AG08396 (cell line): ENCODE data around the gene HORMAD2.

Experiments
- DNase-seq: peaks from one replicate; pipeline ENCODE4 v3.0.0; 2012; ENCODE audit warnings: low spot score, mixed read lengths

The HORMAD2 gene

DNA sequence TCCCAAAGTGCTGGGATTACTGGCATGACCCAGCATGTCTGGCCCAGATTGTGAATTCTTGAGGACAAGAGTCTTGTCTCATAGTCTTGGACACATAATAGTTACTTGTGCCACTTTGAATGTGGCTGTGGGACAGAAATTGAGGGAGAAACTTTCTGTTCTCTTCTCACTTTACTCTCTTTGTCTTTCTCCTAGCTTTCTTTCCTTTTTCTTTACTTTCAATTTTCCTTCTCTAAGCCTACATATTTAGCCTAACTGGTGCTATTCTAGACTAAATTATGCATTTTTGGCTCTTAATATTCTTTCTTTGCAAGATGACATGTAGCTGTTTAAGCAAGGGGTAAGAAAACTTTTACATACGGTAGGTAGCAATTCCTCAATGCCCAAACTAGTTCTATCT is 33.2 kb downstream of the HORMAD2 start:
- no peak for DNase-seq

DNA sequence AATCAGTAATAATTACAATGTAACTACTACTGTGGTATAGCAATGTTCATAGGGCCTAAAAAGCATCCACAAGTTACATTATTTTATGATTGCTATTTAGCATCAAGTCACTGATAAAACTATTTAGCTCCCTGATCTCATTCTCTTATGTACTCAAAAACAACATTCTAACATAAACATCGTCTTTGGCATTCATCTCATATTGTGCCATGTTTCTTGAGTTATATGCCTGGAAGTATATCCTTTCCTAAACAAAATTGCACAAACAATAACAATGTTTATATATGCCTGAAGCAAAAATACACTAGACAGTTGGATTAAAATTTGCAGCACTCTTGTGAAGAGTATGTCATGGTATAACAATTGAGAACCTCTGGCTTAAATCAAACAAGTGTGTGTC is 34.1 kb downstream of the HORMAD2 start:
- DNase-seq = no peak

DNA sequence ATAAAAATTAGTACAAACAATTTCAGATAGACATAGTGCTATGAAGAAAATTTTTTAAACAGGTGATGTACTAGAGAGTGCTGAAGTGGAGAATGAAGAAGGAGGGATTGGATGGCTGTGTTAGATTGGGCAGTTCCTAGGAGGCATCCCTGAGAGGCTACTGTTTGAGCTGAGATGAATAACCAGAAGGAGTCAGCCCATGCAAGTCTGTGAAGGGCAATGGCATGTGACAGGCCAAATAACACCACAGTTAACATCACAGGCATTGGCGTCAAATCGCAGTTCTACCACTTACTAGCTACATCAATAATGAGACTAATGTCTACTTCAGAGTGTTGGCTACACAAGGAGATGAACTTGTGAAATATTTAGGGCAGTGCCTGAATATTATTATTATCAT is 35.4 kb downstream of the HORMAD2 start:
- DNase-seq = no peak

DNA sequence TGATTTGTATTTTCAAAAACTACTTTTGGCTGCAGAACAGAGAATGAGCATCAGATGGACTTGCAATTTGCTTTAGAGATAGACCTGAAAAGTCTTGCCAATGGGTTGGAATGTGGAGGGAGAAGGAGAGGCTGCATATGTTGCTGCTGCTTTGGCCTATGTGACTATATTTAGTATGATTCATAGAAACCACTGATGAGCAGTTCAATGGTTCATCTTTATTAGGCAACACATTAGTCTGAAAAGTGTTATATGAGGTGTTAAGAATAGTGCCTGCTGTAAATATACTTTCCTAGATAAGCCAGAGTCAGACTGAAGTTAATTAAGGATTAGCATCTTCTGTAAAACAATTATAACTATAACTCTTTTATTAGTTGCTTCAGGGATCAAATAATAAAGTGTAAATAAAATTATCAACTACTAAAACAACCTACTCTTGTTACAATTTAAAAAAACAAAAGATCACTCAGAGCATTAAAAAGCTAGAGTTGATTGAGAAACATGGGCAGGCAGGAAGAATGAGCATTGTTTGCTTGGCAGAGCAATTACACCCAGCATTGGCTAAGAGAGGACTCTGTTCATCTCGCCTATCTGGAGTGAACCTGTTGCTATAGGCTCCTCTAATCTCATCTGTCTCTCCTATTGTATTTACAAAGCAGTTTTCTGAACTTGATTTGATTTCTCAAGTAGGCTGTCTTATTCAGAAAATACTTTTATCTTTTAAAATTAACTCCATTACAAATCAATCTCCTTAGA is 36.3 kb downstream of the HORMAD2 start:
- no peak for DNase-seq

DNA sequence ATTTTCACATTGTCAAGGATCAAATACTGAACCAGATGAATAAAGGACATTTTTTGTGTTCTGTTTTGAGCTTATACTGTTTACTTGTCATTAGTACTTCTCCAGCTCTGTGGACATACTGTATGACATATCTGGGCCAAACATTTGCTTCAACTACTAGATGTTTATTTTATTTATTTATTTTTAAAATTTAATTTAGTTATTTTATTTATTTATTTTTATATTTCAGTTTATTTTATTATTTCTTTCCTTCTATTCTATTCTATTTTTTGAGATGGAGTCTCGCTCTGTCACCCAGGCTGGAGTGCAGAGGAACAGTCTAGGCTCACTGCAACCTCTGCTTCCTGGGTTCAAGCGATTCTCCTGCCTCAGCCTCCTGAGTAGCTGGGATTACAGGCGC is 37.0 kb downstream of the HORMAD2 start:
- no peak for DNase-seq

DNA sequence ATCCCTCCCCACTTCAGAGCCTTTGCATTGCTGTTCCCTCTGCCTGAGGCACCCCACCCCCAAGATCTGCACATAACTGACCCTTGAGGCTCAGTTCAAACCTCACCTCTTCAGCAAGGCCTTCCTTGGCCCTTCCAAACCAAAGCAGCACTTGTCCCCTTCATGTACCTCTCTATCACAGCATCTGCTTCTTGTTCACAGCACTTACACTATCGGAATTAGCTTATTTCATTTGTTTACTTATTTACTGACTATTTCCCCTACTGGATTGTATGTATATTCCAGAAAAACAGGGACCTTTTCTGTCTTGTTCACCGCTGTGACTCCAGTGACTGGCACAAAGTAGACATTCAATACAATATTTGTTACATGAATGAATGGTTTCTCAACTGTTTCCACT is 38.0 kb downstream of the HORMAD2 start:
- DNase-seq = no peak

DNA sequence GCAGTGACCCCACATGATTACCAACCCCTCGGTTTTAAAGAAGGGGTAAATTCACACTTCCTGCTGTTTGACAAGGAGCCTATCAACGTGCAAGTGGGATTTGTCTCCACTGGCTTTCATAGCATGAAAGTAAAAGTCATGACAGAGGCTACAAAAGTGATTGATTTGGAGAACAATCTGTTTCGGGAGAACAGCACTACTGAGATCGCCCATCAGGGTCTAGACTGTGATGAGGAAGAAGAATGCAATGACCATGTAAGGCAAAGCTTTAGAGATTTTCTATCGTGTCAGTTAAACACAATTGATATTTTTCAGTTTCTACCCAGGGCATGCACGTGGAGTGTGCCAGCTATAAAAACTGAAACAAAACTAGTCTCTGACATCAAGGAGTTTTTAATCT is 41.7 kb downstream of the HORMAD2 start:
- no peak for DNase-seq

DNA sequence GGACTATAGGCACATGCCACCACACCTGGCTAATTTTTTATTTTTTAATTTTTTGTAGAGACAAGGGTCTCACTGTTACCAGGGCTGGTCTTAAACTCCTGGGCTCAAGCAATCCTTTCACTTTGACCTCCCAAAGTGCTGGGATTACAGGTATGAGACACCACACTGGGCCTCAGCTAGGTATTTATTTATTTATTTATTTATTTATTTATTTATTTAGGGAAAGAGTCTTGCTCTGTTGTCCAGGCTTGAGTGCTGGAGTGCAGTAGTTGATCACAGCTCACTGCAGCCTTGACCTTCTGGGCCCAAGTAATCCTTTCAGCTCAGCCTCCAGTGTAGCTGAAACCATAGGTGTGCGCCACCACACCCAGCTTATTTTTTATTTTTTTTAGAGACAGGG is 43.2 kb downstream of the HORMAD2 start:
- DNase-seq = no peak

DNA sequence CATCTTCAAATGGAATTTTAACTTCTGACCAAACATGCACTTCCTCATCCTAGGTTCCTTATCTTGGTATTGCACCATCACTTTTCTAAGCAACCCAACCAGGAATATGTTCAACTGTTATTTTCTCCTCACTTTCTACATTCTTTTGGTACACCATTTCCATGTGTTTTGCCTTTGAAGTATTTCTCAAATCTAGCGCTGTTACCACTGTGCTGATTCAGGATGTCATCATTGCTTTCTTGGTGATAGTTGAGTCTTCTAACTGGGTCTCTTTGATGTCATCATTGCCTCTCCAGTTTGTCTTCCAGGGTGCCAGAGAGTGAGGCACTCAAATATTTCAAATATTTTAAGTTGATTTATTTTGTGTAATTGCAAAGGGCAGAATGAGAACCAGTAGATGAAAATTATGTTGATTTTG is 47.5 kb downstream of the HORMAD2 start:
- DNase-seq = peak; percentile 11

DNA sequence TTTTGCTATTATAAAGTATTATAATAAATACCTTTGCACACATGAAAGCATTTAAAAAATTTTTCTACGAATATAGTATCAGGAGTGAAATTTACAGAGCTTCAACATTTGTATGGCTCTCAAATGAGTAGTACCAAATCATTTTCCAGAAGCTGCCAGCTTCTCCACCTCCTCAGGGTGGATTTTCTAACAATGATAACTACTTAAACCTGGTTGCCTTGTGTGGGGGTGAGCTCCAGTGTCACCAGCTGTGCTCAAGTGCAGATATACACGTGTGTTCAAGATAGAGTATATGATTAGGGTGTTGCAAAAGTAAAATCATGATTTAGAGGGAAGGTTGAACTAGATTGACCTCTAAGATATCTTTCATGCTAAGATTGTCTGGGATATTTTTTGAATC is 48.2 kb downstream of the HORMAD2 start:
- DNase-seq = no peak

DNA sequence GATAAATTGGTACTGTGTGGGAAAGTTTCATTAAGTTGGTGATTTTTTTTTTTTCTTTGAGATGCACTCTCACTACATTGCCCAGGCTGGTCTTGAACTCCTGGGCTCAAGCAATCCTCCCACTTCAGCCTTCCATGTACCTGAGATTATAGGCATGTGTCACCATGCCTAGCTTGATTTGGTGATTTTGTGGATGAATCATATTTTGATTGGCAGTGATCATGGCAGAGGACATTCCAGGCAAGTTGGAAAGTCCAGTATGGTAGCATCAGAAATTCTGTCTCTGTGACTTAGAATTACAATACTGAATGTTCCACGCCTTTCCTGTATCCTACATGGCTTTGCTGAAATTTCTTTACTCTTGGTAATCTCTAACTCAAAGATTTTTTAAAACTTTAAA is 49.4 kb downstream of the HORMAD2 start:
- no peak for DNase-seq

DNA sequence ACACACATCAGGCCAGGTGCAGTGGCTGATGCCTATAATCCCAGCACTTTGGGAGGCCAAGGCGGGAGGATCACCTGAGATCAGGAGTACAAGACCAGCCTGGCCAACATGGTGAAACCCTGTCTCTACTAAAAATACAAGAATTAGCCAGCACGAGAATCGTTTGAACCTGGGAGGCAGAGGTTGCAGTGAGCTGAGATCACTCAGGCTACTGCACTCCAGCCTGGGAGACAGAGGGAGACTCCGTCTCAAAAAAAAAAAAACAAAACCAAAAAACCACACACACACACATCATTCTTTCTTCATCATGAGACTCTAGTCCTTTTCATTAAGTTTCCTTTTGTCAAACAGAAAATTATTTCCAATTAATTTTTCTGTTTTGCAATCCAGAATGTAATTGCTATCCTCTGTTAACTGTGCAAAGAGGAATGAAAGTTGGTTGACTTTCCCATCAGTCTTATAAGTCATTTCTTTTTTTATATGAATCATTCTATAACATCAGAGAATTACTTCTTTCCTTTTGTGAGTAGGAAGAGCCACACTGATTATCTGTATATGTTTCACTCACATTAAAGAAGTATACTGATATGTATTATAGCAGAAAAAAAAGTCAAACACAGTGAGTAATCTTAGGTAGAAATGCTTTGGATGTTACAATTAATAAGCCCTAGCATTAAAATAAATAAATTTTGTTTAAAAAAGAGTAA is 52.2 kb downstream of the HORMAD2 start:
- DNase-seq = no peak

DNA sequence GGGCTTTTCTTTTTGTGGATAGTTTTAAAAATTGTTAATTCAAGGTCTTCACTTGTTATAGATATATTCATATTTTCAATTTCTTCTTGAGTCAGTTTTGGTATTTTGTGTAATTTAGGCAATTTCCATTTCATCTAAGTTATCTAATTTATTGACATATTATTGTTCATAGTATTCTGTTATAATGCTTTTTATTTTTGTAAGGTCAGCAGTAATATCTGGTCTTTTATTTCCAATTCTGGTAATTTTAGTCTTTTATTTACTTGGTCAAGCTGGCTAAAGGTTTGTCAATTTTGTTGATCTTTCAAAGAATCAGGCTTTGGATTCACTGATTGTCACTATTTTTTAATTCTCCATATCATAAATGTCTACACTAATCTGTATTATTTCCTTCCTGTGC is 60.1 kb downstream of the HORMAD2 start:
- DNase-seq = no peak

DNA sequence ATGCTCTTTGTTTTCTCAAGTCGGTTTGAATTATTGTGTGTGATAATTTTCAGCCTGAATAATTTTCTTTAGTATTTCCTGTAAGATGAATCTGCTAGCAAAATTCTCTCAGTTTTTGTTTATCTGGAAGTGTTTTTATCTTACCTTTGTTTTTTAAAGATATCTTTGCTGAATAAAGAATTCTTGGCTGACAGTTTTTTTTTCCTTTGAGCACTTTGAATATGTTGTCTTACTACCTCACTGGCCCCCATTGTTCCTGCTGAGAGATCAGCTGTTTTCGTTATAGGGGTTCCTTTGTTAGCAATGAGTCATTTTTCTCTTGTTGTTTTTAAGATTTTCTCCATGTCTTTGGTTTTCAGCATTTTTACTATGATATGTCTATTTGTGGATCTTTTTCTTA is 63.0 kb downstream of the HORMAD2 start:
- DNase-seq = no peak

DNA sequence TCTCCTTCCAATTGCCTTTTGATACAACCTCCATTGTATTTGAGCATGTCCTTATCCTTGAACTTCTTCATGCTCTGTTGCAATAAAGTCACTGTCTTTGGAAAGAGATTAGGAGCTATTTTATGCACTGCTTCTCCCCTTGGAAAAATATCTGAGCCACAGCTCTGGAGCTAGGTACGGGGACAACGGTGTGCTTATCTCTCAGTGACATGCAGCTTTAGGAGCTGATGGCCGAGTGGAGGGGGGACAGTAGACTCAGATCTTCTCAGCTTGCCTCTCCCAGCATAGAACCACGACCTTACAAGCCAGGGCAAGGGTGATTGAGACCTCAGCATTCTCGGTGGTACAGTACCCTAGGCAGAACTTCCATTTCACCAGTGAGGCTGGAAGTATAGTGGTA is 64.1 kb downstream of the HORMAD2 start:
- no peak for DNase-seq

DNA sequence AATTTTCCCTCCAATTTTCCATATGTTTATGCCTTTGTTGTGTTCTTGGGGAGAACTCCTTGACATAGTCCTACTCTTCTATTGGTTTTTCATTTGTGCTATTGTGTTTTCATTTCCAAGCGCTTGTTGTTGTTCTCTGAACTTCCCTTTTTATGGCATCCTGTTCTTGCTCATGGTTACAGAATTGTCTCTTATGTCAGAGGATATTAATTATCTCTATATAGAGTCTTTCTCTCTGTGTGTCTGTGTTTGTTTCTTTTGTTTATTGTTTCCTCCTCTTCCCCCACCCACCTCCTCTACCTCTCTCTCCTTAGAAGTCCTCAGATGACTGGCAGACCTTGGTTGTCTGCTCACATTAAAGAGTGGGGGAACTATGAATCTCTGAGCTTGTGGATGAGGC is 69.9 kb downstream of the HORMAD2 start:
- DNase-seq = no peak

DNA sequence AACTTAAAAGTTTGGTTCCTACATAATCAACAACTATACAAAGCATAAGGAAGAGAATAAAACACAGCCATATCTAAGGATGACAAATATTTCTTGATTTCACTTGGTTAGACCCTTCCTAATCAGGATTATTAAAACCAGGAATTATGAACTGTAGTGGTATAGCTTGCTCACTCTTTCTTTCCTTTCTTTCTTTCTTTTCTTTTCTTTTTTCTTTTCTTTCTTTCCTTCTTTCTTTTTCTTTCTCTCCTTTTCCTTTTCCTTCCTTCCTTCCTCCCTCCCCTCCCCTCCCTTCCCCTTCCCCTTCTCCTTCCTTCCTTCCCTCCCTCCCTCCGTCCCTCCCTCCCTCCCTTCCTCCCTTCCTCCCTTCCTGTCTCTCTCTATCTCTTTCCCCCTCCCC is 78.0 kb downstream of the HORMAD2 start:
- no peak for DNase-seq

DNA sequence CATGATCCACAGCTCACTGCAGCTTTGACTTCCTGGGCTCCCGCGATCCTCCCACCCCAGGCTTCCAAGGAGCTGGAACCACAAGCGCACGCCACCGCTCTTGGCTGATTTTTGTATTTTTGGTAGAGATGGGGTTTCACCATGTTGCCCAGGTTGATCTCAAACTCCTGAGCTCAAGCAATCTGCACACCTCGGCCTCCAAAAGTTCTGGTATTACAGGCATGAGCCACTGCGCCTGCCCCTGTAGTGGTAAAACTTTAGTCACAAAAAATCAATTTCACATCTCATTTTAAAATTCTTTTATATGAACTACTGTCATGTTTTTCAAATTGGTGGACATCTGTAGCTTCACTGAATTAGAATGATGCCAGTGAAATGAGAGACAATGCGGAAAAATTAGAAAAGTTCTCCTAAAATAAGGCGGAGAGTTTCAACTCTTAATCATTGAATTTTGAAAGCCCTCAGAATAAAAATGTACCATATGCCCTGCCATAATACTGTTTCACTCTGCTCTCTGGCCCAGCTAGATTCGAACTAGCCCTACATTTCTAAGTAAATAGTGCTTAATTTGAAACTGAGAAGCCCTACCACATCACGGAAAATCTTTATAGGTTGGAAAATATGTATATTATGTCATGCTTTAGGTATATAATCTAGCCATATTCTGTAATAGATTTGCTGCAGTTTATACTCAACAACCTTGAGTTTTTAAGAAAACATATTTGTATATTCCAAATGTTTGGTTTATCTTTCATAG is 78.7 kb downstream of the HORMAD2 start:
- no peak for DNase-seq

DNA sequence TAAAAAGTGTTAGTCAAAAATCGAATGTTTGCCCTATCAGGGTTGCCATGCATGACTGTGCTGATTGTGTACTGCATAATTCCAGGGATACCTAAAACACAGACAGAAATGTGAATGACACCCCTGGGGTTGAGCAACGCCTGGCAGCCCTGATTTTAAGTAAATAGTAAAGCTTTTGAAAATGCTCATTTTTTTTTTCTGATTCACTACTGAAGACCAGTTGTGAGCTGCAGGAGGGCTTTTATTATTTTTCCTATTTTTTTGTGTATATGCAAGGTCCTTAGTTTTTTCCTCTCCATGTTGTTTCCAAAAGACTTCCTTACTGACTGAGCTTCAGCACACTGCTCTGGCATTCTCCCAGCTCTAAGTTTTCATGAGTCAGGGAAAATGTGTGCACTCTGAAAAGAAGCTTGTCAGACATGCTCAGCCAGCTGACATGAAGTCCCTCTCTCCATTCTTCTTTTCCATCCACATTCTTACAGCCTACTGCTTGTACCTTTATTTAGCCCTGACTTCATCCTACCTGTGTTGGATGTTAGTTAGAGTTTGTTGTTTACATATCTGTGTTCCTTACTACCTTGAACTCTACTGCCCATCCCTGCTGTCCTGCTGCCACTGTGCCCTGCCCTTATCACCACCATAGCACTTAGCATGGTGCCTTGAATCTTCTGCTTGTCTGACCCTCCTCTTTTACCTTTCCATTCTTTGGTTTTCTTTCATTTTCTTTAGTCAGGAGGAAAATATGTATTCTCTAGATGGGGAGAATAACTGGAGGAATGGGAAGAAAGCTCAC is 79.5 kb downstream of the HORMAD2 start:
- DNase-seq = peak; percentile 51

DNA sequence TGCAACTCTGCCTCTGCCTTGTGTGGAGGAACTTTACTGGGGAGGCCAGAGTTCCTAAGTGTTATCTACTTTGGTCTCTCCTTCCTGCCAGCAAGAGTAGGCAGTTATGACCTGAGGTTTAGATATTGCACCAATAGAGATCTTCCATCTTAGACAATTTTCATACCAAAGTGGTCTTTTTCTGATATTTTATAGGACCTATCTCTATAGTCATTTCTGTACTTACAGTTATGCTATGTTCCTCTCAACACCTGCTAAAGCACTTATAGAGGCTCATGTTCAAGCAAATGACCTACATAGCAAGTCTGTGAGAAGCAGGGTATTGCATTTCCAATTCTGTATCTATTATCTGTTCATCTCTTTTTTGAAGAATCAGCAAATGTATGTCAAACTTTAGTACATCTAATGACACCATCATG is 80.8 kb downstream of the HORMAD2 start:
- DNase-seq = no peak

DNA sequence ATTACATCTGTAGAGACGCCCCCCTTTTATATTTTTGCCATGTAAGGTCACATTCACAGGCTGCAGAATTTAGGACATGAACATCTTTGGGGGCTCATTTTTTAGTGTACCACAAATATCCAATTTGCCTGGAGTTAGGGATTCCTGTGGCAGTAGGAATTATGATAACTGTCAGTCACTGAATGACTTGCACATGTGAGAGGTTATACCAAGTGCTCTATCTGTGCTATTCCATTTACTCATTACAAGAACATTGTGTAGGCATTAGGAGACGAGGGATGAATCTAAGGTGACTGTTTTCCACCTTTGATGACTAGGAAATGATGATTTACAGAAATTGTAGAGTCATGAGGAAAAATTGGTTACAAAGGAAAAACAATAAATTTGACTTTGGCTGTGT is 87.0 kb downstream of the HORMAD2 start:
- DNase-seq = no peak

DNA sequence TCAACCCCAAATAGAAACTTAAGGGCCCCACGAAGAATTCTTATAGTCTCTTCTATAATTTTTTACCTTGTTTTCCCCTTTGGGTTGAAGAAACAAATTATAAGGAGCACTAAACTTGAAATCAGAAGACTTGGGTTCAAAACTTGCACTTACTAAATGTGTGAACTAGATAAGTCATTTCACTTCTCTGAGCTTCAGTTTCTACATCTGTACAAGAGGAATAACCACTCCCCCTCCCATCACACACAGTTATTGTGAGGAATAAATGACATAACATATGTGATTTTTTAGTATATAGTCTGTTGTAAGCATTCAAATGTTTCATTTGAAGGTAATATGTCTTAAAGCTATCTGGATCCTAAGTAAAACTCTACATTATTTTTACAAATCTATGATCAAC is 87.5 kb downstream of the HORMAD2 start:
- no peak for DNase-seq
